ENCODE results near the gene APBB1IP.

DNA sequence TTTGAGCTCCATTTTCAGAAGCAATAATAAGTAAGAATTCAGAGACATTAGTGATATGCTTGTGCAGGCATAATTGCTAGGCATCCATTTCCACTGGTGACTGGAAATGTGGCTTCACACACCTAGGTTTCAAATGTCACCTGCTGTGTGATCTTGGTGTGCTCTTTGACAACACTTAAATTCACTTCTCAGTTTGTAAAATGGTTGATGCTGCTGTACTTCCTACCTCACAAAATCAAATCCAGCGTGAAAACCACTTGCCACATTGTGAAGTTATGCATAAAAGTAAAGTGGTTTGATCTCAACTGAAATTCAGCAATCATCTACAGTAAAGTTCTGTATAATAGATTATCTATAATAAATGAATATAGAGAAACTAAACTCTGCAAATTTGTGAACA, 82.4 kb downstream of the APBB1IP start:
- no peak for TF ChIP-seq CTBP1 (IDR thresholded peaks at IDR 0.05; ENCODE audit: borderline replicate concordance)
- TF ChIP-seq ARNT (IDR thresholded peaks at IDR 0.05) = no peak
